HEK293 (cell line): Measurements from ENCODE around the gene PSMA7.

ENCODE experiments used
- KLF16 ChIP-seq: fragments of 450-650 bp; formaldehyde crosslinking; IDR thresholded peaks from 2 replicates; pipeline ENCODE4 v1.5.1; 2017; ENCODE audit warnings: missing biosample characterization, missing genetic modification characterization
- TF ChIP-seq, protein P1 (sequence below): fragments of 450-650 bp; formaldehyde crosslinking; IDR thresholded peaks from 2 replicates; pipeline ENCODE4 v1.5.1; 2016; ENCODE audit warnings: missing biosample characterization, missing genetic modification characterization

DNA sequence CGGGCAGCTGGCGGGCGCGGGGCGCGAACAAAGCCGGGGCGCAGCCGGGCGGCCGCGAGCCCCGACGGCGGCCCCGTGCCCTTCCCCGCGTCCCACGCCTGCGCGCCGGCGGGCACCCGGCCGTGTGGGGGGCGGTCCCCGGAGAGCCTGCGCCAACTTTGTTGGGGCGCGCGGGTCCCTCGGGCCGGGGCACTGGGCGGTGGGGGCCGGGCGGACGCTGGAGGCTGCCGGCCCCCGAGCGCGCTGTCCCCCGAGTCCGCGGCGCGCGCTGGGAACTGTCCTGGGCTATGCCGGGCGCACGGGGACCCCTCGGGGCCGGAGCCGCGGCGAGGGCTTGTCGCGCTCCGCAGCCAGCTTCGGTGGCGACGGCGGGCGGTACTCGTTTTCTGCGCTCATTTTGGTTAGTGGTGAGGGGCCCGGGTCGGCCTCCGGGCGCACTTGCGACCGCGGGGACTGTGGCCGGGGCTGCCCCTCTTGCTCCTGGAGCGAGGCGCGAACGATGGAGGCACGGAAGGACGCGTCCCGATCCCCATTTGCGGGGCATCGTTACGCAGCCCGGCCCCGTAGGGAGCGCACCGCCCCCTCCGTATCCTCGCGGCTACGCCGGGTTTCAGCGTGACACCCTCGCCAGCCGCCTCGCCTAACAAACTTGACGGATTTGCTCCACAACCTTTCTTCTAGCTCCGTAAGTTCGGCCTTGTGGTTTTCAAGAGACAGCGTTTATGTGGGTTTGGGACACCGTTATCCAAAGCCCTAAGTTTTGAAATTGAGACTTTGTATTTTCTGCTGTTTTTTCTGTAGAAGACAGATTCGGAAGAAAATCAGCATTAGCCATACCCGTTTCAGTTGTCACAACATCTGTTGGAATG, 997 bp upstream of the PSMA7 start:
- peak; percentile 87 for TF ChIP-seq KLF16 (tag by site-specific recombination)
- TF ChIP-seq, protein P1, sequence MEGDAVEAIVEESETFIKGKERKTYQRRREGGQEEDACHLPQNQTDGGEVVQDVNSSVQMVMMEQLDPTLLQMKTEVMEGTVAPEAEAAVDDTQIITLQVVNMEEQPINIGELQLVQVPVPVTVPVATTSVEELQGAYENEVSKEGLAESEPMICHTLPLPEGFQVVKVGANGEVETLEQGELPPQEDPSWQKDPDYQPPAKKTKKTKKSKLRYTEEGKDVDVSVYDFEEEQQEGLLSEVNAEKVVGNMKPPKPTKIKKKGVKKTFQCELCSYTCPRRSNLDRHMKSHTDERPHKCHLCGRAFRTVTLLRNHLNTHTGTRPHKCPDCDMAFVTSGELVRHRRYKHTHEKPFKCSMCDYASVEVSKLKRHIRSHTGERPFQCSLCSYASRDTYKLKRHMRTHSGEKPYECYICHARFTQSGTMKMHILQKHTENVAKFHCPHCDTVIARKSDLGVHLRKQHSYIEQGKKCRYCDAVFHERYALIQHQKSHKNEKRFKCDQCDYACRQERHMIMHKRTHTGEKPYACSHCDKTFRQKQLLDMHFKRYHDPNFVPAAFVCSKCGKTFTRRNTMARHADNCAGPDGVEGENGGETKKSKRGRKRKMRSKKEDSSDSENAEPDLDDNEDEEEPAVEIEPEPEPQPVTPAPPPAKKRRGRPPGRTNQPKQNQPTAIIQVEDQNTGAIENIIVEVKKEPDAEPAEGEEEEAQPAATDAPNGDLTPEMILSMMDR (tag by site-specific recombination), result peak; percentile 61; the same call in 1 of the 2 replicates
